Measurements from ENCODE around the gene AP4E1.
A peak's percentile ranks its signal among the peaks of the same experiment; 100 is the strongest.
"Not testable (repeated sequence)": the region's sequence is repeated elsewhere in the genome, so short reads cannot be mapped to it uniquely, and the experiment has no call there.

AP4E1 gene

DNA sequence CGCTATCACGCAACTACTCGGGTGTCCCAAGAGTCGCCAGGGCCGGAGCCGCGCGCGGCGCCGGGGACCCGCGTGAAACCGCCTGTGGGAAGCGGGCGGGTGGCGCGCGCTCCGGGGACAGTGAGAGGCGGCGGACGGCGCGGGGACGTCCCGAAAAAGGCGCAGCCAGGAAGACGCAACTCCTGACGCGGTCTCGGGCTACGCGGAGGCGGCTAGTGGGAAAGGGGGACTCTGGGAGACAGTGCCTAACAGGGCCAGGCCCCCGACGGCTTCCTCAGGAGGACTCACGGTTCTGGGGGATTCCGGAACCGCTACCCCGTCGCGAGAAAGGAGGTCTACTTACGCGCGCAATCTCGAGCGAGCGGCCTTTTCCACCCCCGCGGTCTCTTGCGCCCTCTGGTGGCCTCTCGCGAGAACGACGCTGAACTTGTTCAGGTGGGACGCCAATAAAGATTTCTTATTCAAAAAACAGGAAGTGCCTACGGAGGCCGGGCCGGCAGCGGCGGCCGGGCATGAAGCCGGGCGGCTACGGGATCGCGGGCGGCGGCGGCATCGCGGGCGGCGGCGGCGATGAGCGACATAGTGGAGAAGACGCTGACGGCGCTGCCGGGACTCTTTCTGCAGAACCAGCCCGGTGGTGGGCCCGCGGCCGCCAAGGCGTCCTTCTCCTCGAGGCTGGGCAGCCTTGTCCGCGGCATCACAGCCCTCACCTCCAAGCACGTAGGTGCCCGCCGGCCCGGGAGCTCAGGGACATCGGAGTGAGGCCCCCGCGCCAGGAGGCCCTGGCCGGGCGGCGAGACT is at the start of gene AP4E1:
Gene AP4E1, plus strand, starts transcription at position 475 of the 801 bp plus-strand sequence. Its CDS starts 96 bp downstream, at position 571.
- H3K4me3 ChIP-seq (ENCODE audit: low read depth, low read length) = peak within 1 kb of the TSS; percentile 92
- DNase-seq (ENCODE audit: low read depth) = peak; percentile 69

GRCh38 chr15:50860824-50861223 is 47.7 kb upstream of the AP4E1 start:
- DNase-seq (ENCODE audit: low read depth) = no peak
- no peak overlapping the region for H3K4me3 ChIP-seq (ENCODE audit: low read depth, low read length)

GRCh38 chr15:50862553-50862952 is 45.9 kb upstream of the AP4E1 start:
- DNase-seq (ENCODE audit: low read depth) = no peak
- H3K4me3 ChIP-seq (ENCODE audit: low read depth, low read length) = no peak overlapping the region

DNA sequence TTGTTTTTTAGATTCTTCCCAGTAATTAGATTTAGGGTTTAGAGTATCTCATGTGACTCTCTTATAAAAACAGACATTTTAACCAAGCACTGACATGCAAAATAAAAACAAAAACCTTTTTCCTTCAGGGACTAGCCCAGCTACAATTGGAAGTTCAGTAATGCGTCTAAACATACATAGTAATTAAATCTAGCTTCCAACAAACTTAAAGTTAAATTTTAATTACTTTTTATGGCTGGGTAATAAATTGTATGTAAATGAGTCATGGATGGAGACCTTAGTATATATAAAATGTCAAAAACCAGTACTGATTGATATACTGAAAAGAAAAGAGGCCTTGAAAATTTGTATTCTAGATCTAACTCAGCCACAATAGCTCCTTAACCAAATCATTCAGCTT is 43.6 kb upstream of the AP4E1 start:
- H3K4me3 ChIP-seq (ENCODE audit: low read depth, low read length) = no peak overlapping the region
- no peak for DNase-seq (ENCODE audit: low read depth)

DNA sequence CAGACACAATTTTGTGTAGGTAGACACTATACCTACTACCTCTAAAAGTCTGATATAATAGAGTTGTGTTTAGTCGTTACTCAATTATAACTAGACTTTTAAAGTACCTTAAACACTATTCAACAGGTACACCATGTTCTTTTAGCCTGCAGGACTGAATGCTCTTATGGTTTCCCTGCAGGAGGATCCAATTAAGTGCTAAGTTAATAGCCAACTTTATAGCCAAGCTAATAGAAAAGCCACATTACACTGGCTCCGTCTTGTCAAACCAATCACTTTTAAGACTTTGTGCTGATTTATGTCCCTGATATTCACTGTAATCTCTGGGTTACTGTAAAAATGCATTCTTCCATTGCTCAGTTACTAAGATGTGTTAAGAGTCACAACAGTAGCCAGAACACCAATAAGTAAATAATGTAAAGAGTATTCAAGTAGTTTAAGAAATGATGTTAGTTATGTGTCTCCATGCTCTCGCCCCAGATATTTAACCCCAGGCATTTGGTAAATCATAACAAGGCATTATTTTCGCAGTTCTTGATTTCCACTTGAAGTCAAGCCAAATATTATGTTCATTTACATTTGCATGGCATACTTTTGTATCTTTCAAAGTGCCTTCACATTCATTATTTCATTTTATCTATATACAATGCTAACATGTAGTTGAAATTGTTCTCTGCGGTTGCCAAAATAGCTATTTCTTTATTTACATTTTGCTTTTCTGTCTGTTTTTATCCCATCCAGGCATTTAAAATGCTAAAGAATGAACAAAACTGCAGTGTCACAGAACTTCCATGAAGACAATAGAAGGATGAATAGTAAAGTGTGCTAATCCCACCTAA is 42.7 kb upstream of the AP4E1 start:
- no peak for DNase-seq (ENCODE audit: low read depth)
- no peak overlapping the region for H3K4me3 ChIP-seq (ENCODE audit: low read depth, low read length)

- no peak overlapping the region for H3K4me3 ChIP-seq (ENCODE audit: low read depth, low read length)
- no peak for DNase-seq (ENCODE audit: low read depth)
Observed at GRCh38 chr15:50871832-50872231, 36.7 kb upstream of the AP4E1 start.

GRCh38 chr15:50872832-50873426 is 35.6 kb upstream of the AP4E1 start:
- no peak overlapping the region for H3K4me3 ChIP-seq (ENCODE audit: low read depth, low read length)
- no peak for DNase-seq (ENCODE audit: low read depth)

- H3K4me3 ChIP-seq (ENCODE audit: low read depth, low read length) = no peak overlapping the region
- no peak for DNase-seq (ENCODE audit: low read depth)
Observed at GRCh38 chr15:50873935-50874361, 34.5 kb upstream of the AP4E1 start.

GRCh38 chr15:50875238-50875637 is 33.2 kb upstream of the AP4E1 start:
- H3K4me3 ChIP-seq (ENCODE audit: low read depth, low read length); DNase-seq (ENCODE audit: low read depth): not testable (repeated sequence)

GRCh38 chr15:50876260-50876988 is 32.1 kb upstream of the AP4E1 start:
- peak overlapping the region; percentile 16 for H3K4me3 ChIP-seq (ENCODE audit: low read depth, low read length)
- no peak for DNase-seq (ENCODE audit: low read depth)

GRCh38 chr15:50876989-50877360 is 31.5 kb upstream of the AP4E1 start:
- DNase-seq (ENCODE audit: low read depth) = peak; percentile 72
- H3K4me3 ChIP-seq (ENCODE audit: low read depth, low read length) = peak overlapping the region; percentile 16

GRCh38 chr15:50879016-50879617 is 29.4 kb upstream of the AP4E1 start:
- H3K4me3 ChIP-seq (ENCODE audit: low read depth, low read length) = no peak overlapping the region
- no peak for DNase-seq (ENCODE audit: low read depth)

- DNase-seq (ENCODE audit: low read depth) = no peak
- H3K4me3 ChIP-seq (ENCODE audit: low read depth, low read length) = no peak overlapping the region
Observed at GRCh38 chr15:50880206-50880605, 28.3 kb upstream of the AP4E1 start.

DNA sequence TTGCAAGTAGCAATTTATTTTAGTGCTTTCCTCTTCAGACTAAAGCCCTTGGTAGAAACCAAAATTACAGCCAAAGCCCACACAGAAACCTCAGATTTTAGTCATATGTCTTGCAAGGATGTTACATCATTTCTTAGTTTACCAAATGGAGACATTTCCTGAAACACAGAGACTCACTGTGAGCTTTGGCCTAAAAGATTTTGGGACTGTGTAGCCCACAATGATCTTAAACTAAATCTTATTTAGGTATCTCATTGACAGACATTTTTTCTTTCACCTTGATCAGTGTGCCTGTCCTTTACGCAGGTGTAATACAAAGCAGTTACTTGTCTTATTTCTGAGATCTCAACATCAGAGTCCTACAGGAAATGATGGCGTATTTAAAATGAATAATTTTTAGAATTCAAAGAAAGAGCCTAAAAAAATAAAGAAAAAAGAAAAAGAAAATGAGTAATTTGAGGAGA is 27.8 kb upstream of the AP4E1 start:
- peak; percentile 63 for DNase-seq (ENCODE audit: low read depth)
- H3K4me3 ChIP-seq (ENCODE audit: low read depth, low read length) = no peak overlapping the region

GRCh38 chr15:50881121-50882048 is 27.1 kb upstream of the AP4E1 start:
- DNase-seq (ENCODE audit: low read depth) = no peak
- no peak overlapping the region for H3K4me3 ChIP-seq (ENCODE audit: low read depth, low read length)

- DNase-seq (ENCODE audit: low read depth) = peak; percentile 58
- no peak overlapping the region for H3K4me3 ChIP-seq (ENCODE audit: low read depth, low read length)
Observed at GRCh38 chr15:50883903-50884302, 24.6 kb upstream of the AP4E1 start.

- DNase-seq (ENCODE audit: low read depth) = no peak
- H3K4me3 ChIP-seq (ENCODE audit: low read depth, low read length) = no peak overlapping the region
Observed at GRCh38 chr15:50884540-50884939, 23.9 kb upstream of the AP4E1 start.

DNA sequence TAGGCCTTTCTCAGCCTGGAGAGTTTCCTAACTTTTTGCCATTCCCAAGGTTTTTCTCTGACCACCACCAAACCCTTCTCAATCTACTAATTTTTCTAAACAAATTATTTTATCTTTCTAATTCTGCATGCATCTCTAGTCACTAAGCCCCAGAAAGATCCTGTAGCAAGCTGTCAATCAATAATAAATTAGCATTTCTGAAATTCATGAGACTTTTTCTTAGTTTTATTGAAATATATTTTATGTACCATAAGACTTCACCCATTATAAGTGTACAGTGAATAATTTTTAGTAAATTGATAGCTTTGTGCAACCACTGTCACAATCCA is 22.4 kb upstream of the AP4E1 start:
- no peak for DNase-seq (ENCODE audit: low read depth)
- no peak overlapping the region for H3K4me3 ChIP-seq (ENCODE audit: low read depth, low read length)
